Right hindlimb (tissue), 1 donor: Measurements from ENCODE around the gene MANF.

Experiments used
- DNase-seq: peaks from one replicate; pipeline ENCODE4 v3.0.0-alpha.2; 2018

The MANF gene

DNA sequence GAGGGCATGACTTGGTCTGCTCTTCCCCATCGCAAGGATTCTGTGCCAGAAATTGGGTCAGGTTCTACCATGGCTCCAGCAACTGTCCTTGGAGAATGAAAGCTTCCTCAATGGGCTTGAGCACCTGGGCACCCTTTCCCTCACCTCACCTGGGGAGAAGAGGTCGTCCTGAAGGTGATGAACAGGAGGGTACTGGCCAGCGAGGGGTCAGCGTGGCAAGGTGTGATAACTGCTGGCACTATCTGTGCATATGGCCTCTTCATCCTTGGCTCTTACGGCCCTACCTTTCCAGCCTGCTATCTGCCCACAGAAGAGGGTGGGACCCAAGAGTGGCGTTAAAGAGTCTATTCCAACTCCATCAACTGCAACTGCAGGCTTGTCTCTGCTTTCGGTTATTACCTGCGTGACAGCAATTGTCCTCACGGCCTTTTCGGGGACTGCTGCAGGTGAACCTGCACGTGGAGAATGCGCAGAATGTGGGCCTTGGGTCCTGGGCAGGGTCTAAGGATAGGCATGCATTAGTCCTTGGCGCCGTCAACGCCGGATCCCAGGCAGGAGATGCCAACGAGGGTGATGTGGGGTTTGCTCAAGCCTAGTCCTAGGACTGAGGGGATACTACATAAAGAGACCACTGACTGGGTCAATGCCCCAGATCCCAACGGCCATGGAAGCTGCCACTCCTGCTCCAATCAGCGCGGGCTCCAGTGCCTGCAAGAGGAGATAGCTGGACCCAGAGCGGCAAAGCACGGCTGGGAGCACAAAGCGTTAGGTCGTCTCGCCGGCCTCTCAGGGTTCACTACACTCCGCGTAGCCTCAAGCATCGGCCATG, 5.4 kb downstream of the MANF start:
- no peak for DNase-seq

DNA sequence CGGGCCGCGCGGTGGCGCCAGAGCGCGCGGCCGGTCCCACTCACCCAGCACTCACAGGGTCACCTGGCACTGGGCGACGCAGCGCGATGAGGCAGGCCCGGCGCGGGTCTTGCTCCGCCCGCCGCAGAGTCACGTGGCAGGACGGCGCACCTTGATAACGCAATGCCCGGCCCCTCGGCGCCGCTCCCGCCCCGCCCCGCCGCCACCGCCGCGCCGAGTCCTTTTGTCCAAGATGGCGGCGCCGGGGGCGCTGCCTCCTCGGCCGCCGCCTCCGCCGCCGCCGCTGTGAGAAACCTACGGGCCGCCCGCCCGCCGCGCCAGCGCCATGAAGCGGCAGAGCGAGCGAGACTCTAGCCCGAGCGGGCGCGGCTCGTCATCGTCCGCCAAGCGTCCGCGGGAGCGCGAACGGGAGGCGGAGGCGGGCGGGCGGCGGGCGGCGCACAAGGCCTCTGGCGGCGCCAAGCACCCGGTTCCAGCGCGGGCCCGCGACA, 6.0 kb downstream of the MANF start, which contains the start of gene RBM15B:
TSS of gene RBM15B (plus strand) at position 211 of the 491 bp plus-strand sequence. CDS start at position 326, 115 bp downstream.
- peak; percentile 98 for DNase-seq

DNA sequence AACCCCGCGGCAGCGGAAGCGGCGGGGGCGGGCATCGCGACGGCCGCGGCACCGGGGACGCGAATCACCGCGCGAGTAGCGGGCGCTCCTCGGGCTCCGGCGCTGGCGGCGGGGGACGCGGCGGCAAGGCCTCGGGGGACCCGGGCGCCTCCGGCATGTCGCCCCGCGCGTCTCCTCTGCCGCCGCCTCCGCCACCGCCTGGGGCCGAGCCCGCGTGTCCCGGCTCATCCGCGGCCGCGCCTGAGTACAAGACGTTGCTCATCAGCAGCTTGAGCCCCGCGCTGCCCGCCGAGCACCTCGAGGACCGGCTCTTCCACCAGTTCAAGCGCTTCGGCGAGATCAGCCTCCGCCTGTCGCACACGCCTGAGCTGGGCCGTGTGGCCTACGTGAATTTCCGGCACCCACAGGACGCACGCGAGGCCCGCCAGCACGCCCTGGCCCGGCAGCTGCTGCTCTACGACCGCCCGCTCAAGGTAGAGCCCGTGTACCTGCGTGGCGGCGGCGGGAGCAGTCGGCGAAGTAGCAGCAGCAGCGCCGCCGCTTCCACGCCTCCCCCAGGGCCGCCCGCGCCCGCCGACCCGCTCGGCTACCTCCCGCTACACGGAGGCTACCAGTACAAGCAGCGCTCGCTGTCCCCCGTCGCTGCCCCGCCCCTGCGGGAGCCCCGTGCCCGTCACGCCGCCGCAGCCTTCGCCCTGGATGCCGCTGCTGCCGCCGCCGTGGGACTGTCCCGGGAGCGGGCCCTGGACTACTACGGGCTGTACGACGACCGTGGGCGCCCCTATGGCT, 6.7 kb downstream of the MANF start:
- DNase-seq, result peak; percentile 39

DNA sequence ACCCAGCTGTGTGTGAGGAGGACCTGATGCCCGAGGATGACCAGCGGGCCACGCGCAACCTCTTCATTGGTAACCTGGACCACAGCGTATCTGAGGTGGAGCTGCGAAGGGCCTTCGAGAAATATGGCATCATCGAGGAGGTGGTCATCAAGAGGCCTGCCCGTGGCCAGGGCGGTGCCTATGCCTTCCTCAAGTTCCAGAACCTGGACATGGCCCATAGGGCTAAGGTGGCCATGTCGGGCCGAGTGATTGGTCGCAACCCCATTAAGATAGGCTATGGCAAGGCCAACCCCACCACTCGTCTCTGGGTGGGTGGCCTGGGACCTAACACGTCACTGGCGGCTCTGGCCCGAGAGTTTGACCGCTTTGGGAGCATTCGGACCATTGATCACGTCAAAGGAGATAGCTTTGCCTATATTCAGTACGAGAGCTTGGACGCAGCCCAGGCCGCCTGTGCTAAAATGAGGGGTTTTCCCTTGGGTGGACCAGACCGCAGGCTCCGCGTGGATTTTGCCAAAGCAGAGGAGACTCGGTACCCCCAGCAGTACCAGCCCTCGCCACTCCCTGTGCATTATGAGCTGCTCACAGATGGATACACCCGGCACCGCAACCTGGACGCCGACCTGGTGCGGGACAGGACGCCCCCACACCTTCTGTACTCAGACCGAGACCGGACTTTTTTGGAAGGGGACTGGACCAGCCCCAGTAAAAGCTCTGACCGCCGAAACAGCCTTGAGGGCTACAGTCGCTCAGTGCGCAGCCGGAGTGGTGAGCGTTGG, 7.5 kb downstream of the MANF start:
- DNase-seq, result no peak

DNA sequence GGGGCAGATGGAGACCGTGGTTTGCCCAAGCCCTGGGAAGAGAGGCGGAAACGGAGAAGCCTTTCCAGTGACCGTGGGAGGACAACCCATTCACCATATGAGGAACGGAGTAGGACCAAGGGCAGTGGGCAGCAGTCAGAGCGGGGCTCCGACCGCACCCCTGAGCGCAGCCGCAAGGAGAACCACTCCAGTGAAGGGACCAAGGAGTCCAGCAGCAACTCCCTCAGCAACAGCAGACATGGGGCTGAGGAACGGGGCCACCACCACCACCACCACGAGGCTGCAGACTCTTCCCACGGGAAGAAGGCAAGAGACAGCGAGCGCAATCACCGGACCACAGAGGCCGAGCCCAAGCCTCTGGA, 8.0 kb downstream of the MANF start:
- no peak for DNase-seq

DNA sequence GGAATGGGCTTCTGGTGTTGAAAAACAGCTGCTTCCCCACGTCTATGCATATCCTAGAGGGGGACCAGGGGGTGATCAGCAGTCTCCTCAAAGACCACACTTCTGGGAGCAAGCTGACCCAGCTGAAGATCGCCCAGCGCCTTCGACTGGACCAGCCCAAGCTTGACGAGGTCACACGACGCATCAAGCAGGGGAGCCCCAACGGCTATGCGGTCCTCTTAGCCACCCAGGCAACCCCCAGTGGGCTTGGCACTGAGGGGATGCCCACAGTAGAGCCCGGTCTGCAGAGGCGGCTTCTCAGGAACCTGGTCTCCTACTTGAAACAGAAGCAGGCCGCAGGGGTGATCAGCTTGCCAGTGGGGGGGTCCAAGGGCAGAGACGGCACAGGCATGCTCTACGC, 8.5 kb downstream of the MANF start:
- no peak for DNase-seq

DNA sequence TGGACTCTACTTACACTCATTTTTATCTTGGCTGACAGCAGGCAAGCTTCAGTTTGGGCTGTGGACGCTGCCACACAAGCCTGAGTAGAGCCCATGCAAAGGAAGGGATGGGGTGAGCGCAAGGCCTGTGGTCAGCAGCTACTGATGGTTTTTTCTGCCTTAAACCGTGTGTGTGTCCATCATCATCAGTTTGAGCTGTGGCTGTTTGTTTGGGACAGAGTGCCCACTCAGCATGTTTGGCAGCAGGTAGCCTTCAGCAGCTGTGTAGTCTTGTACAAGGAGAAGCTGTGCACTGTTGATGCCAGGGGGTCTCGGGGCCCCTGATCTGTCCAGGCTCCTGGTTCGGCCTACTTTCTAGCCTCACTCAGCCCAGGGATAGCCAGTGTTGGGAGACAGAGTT, 9.4 kb downstream of the MANF start:
- DNase-seq, result no peak

DNA sequence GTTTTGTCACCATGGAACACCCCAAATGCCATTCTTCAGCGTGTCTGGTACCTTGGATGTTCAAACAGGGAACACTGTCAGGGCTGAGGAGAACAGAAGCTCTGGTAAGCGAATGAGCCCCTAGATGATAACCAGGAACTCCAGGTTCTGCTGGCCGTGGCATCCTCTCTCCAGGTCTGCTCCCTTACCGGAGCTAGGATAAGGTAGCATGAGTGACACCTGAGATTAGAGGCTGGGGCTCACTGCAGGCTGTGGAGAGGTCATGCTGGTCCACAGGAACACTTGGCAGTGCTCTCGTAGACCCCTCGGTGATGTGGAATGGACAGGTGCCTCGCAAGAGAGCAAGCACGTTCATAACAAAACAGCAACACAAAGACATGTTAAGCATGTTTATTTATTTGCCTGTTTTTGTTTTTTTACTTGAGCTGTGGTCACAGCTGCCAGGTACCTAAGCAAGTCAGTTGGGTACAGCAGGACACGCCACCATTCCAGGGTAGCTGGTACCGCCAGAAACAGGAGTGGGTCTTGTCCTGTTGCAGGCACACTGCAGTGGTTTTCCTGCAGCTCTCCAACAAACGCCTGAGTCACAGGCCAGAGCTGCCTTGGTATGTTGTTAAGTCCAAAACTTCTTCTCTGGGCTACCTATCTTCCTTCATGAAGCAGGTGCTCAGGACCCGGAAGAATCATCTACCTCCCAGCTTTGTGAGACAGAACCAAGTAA, 10.6 kb downstream of the MANF start:
- no peak for DNase-seq

DNA sequence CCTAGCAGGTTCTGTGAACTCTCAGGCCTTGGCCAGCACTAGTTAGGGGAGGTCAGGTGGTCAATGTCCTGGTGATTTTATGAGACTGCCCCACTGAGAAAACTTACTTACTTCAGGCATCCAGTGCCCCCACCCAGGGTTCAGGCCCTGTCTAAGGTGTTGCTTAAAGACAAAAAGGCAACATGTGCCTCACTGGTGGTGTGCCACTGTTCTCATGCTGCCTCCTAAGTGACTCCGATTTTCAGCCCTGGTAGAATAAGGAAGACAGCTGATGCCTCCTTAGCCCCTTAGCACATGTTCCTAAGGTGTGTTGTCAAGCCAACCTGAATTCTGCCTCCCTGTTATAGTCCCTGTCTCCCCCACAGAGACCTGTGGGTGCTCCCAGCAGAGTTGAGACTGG, 11.3 kb downstream of the MANF start:
- DNase-seq, result no peak

DNA sequence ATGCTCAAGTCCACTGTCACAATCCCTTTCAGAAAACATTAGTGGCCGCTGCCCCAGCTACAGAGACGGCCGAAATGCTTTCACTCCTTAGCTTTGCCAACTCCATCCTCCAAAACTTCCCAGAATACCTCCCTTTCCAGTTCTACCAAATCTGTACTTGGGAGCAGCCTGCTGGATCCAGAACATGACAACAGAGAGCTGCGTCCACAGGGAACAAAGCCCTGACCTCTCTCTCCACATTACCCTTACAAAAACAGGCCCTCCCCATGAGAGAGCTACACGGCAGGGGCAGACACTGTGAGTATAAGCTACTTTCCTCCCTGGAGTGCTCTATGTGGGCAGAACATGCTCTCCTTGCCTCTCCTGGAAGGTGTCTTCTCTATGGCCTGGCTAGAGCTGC, 12.3 kb downstream of the MANF start:
- DNase-seq, result no peak

DNA sequence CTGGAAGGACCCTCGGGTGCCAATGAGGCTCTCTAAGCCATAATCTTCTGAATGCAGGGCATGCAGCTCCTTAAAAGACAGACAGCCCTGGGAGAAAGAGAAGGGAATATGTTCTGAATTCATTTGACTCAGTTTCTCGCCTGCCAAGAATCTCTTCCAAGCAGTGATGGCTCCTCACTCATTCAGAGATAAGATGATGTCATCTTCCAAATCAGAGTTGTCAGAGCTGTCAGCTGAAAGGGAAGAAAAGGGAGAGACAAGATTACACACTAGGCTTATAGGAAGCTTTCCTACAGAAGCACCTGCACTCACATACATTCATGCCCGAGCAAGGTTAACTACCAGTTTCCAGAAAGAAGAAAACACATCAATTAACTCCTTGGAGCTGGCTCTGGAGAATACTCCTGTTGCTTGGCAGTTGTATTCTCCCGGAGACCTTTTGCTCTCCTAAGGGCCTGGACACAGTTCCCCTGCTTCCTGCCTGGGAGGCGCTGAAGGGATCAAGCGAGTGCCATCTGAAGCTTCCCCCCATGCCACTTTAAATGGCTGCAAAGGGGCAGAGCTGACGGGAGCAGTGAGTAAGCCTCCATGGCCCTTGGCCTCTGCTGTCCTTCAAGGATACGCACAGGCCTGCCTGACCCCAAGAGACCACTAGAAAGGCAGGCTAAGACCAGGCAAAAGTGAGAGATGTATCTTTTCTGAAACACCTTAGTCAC, 13.7 kb downstream of the MANF start:
- DNase-seq, result no peak

DNA sequence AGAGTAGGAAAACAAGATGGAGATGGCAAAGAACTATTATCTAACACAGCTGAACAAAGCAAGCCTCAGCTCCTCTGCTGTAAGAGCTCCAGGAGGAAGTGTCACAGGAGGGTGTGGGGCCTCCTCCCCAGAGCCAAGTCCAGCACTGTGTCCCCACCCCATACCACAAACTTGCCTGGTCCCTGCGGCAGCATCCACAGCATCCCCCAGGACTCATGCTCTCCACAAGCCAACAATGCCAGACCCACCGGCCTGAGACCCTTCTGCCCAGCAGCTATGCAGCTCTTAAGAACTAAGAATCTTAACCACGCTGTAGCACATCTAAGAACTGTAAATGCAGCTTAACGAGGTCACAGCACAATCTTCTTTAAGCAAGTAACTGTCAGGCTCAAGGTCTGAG, 15.1 kb downstream of the MANF start:
- DNase-seq, result no peak

DNA sequence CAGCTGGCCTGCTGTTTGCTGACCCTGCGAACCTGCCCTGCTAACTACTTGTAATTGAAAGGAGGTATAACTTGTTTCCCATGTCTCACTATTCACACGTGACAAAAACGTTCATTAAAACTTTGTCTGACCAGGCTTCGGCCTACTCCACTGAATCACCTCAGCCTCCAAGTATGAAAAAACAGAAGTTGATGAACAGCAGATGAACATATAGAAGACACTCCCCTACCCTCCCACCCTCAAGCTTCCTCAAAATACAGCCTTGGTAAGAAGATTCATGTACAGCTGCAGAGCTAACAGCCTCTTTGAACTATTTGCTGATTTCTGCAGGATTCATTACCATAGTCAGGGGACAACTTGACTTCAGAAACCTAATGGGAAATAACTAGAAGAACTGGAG, 16.6 kb downstream of the MANF start:
- DNase-seq, result no peak

DNA sequence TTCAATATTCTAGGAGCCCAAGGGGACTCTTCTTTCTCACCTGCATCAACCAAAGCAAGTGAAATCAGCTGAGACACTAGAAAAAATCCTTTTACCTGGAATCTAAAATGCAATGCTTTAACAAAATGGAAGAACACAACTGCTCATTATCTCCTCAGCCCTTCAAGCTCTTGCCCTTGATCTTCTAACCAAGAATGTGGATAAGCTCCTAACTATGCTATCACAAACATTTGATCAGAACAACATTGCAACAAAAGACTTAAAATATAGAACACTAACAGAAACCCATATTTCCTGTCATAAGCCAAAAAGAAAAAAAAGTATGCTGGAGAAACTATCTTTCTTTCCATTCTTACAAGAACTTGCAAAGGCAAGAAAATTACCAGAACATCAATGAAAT, 18.6 kb downstream of the MANF start:
- no peak for DNase-seq

DNA sequence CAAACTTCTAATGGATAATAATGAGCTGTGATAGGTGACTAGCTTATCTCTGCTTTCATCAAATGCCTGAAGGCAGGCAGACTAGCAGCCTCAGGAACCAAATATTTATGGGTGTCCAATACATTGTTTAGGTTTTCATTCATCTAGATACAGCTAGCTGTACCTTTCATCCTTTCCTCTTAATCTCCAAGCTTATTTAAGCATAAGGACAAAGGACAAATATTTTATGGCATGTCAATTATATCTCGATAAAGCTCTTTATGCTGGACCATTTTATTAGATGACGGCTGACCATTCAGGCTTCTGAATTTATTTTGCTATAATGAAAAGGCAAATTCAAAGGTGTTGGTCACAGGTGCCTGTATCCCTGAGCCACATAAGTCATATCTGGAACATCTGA, 22.9 kb downstream of the MANF start:
- no peak for DNase-seq

DNA sequence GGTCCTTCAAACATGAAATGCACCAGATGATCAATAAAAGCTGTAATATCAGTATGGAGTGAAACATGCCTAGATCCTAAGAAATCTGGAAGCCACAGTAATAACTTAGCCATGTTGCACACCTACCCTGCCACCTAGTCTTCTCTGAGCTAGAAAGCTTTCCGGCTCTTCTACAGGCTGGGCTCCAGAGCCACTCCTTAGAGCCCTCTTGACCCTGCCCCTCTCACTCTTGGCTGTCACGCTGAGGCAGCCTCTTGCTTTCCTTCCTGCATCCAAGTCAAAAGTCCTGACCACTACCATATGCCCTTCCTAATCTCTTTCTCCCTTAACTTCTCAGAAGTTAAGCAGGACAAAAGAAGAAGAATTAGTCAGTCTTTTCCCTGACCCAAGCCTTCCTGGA, 23.7 kb downstream of the MANF start:
- DNase-seq, result no peak

DNA sequence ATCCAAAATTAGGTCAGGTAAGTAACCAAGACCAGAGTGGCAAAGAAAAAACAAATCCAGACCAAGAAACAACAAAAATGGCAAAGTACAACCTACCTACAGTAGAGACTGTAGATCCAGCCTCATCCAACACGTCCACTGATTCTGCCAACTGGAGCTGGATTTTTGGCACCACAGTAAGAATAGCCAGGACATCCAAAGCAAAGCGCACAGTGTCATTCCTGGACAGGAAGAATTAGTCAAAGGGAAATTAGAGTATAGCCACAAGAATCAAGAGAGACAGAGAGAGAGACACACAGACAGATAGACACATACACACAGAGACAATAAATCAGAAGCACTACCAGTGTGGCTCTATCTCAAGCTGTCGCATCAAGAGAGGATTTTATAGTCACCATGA, 37.1 kb downstream of the MANF start:
- no peak for DNase-seq

DNA sequence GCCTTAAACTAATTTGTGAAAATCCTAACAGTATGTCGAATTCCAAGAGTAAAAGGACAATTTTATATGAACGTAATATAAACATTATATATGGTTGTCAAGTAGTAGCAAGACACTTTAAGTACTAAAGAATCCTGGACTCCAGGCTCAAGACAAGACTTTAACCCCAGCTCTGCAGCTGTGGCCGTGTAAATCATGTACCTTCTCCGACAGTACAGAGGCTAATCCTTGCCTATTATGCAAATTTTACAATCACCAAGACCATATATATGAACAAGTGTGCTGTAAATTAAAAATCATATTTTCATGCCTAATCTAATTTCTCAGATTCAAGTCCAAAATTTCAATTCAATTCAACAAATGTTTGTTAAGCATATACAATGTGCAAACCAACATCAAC, 41.8 kb downstream of the MANF start:
- no peak for DNase-seq

DNA sequence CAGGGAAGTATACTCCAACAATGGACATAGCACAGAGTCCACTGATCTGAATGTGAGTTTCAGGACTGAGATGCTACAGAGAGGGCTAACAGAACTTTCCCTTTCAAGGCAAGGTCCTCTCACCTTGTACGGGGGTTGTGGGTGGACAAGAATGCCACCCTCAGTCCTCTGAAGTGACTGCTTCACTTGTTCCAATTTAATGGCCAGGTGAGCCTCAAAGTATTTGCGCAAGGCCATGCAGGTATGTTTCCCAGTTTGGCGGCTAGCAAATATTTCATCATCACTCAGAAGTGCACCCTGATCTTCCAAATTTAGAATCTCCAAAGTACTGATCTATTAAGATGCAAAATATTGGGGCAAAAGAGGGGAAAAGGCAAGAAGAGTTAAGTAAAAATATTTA, 44.0 kb downstream of the MANF start:
- no peak for DNase-seq

DNA sequence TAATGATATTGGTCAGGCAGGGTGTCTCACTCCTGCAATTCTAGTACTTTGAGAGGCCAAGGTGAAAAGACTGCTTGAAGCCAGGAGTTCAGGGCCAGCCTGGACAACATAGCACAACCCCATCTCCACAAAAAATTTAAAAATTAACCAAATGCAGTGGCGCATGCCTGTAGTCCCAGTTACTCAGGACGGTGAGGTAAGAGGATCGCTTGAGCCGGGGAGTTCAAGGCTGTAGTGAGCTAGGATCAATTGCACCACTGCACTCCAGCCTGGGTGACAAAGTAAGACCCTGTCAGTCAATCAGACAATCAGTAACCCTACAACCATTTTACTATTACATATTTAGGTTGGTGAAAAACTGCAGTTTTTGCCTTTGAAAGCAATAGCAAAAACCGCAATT, 49.0 kb downstream of the MANF start:
- DNase-seq, result no peak

DNA sequence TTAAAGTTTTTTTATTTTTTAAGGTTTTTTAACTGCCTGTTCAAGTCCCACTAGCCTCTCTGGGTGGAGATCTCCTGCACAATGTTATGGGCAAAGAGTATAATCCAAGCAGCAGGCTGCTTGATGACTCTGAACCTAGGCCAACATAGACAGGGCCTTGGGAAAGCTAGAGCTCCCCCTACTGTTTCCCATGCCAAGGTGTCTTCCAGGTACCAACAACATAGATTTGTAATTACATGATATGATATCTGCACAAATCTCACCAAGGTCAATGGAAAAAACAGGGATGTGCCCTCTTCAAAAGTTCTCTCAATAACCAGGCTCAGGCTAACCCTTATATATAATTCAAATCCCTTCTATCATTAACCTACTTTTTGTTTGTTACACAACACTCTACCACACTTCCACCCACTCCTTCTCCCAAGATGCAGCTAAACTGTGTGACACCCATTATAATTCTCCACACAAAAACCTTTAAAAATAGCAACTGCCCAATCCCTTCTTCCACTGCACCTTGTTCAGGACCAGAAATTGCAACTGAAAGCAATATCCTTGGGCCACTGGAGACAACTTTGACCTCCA, 49.7 kb downstream of the MANF start:
- DNase-seq, result peak; percentile 28
